GM21360 (cell line): ENCODE data around the gene SLC5A11.
"Not testable (repeated sequence)": the region's sequence is repeated elsewhere in the genome, so short reads cannot be mapped to it uniquely, and the experiment has no call there.

ENCODE experiments used
- ATAC-seq: cut with Tn5 transposase; IDR thresholded peaks from one replicate; pipeline ENCODE4 v1.9.1; 2021; ENCODE audit warnings: mild to moderate bottlenecking, moderate library complexity; ENCODE audit not compliant: unreplicated experiment

SLC5A11 gene, protein sequence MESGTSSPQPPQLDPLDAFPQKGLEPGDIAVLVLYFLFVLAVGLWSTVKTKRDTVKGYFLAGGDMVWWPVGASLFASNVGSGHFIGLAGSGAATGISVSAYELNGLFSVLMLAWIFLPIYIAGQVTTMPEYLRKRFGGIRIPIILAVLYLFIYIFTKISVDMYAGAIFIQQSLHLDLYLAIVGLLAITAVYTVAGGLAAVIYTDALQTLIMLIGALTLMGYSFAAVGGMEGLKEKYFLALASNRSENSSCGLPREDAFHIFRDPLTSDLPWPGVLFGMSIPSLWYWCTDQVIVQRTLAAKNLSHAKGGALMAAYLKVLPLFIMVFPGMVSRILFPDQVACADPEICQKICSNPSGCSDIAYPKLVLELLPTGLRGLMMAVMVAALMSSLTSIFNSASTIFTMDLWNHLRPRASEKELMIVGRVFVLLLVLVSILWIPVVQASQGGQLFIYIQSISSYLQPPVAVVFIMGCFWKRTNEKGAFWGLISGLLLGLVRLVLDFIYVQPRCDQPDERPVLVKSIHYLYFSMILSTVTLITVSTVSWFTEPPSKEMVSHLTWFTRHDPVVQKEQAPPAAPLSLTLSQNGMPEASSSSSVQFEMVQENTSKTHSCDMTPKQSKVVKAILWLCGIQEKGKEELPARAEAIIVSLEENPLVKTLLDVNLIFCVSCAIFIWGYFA

DNA sequence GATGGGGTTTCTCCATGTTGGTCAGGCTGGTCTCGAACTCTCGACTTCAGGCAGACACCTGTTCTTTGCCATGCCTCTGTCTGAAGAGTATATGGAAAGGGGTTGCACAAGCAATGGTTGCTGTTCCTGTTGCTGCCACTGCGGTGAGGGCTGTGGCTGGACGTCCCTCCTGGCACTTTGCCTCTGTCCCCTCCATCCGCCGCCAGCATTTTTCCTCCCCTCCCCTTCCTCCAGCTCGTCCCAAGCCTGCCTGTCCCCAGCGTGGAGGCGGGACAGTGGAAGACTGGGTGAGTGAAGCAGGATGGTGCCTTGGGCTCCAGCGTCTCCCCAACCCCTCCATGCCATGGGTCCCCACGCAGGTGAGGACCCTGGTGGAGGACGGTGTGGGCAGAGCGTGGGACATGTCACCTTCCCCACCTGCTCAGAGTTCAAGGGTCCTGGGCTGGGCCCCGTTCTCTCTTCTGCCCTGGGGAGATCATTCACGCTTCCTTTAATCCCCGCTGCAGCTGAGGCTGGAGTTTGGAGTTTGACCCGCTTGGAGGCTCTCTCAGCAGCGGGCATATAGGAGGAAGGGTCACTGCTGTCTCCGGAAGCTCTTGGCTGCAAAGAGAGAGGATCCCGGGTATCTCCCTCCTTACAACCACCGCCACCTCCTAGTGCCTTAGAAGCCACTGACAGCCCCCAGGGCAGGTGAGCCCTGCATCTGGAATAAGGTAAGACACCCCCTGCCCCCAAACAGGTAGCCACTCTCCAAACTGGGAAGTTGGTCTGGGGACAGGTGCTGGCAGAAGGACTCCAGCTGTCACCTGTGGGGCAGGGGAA lies at the start of gene SLC5A11:
SLC5A11 (plus strand) TSS at position 238 of the 822 bp plus-strand sequence. CDS start 12,681 bp downstream, outside the sequence.
- ATAC-seq, result no peak

DNA sequence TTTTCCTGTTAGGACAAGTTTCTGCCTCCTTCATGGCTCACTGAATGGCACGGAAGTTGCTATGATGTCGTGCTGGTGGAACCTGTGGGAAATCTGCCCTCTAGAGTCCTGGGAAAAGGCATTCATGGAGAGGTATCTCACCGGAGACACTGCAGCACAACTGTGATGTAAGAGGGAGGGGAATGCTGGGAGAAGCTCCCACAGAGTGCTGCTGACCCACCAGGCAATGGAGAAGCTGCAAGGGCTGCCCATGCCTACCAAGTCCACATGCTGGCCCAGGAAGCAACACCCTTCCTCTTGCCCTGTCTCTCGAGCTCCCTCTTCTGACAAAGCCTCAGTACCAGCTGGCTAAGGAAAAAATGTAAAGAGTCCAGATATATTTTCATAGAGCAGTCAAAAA lies 45.2 kb upstream of the SLC5A11 start:
- ATAC-seq, result no peak

DNA sequence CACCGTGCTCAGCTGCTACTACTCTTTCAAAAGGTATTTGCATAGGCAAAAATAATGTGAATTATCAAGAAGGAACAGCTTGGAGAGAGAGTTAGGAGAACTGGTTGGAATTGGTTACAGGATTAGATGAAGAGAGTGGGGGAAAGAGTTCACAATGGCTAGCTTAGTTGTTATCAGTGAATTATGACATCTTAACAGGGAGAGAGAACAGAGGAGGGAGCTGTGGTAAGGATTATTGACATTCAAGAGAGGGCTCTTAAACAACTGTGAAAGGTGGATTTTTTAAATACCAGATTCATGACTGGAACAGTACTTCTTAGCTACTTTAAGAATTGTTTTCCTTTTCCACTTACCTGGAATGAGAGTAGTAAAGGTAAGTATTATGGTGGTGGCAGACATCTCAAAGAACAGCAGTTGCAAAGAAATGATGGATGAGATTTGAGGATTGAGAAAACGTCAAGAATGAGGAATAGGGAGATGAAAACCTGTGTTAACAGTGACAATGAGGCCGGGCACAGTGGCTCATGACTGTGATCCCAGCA lies 43.9 kb upstream of the SLC5A11 start:
- ATAC-seq, result no peak

DNA sequence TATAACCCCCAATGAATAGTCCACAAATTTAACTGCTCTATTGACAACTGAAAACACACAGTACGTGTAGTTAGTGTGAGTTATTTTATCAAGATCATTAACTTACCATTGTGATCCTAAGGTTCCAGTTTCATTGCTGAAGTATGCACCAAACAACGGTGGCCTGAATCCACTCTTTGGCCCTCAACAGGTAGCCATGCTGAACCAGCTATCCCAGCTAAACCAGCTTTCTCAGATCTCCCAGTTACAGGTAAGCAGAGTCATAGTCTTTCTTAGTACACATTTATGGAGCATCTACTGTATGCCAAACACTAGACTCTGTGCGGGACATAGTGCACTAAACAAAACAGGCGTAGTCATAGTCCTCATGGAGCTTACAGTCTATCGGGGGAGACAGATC lies 40.3 kb upstream of the SLC5A11 start:
- no peak for ATAC-seq

DNA sequence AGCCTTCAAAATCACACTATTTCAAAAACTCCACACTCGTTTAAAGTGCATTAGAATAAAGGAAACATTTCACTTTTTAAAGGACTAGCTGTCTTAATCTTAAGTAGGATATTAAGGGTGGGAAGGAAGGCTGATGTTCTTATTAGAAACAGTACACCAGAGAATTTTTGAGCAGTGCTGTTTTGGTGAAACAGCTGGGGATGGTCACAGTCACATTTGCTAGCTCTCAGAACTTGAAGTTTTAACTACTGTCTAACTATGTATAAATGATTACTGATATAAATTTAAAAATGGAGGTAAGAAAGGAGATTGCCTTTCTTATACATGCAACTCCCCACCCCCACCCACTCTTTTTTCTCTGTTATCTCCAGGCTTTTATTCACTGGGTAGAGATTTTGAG lies 38.5 kb upstream of the SLC5A11 start:
- ATAC-seq, result no peak

DNA sequence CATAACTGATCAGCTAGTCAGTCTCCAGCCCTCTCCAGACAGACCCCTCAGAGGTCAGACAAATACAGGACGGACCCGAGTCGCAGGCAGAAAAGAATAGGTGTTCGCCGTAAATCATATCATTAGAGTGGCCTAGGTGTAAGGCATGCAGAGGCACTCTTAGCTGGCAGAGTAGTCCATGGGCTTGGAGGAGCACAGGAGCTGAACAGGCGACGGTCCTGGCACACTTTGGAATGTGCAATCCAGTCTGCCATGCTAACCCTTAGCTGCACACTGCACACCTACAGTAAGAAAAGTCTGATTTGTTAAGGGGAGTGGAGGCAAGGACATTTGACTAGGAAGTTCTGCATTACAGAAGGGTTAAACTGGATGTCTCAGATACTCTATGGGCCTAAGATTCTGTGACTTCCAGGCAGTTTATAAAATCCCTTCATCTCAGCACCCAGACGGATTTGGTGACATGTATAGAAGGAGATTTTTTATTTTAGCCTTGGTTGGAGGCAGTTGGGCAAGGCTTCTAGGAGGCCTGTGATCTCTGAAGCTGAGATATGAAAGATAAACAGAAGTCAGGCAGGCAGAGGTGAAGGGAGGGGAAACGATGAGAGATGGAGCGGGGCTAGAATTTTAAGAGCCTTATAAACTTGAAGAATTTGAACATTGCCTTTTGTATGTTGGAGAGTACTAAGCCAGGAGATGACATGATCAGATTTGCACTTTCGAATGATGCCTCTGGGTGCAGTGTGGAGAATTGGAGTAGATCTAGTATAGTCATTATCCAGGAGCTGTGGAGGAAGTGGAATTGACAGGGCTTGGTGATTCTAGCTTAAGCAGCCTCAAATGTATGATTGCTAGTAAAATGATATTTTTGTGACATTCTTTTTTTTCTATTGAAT lies 34.6 kb upstream of the SLC5A11 start:
- no peak for ATAC-seq

DNA sequence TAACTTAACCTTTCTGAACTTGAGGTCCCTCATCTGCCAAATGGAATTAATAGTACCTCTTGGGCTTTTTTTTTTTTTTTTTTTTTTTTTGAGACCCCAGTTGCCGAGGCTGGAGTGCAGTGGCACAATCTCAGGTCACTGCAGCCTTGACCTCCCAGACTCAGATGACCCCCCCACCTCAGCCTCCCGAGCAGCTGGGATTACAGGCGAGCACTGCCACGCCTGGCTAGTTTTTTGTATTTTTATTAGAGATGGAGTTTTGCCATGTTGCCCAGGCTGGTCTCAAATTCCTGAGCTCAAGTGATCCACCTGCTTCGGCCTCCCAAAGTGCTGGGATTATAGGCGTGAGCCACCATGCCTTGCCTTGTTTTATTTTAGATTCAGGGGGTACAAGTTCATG lies 33.0 kb upstream of the SLC5A11 start:
- not testable (repeated sequence) for ATAC-seq

DNA sequence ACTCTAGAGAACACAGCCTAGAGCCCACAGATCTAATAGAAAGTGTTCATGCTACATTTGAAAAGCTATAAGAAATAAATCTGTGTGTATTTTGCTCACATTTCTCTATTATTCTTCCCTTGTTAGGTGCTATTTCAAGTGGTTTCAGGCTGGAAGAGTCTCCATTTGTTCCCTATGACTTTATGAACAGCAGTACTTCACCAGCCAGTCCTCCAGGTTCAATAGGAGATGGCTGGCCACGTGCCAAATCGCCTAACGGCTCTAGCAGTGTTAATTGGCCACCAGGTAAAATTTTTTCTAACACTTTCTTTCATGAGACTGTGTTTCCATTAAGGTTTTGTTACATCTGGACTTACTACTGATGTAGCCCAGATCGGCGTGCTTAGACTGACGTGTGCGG lies 30.7 kb upstream of the SLC5A11 start:
- no peak for ATAC-seq

DNA sequence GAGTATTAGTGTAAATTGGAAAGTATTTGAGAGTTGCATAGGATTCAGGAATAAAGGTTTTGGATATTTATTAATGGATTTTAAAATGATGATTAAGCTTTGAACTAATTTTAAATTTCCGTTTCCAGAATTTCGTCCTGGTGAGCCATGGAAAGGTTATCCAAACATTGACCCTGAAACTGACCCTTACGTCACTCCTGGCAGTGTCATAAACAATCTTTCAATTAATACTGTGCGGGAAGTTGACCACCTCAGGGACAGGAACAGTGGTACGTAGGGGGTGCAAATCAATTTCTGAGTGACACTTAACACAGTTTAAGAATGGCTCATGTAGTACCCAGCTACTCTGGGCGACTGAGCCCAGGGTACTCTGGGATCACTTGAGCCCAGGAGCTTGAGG lies 29.1 kb upstream of the SLC5A11 start:
- no peak for ATAC-seq

DNA sequence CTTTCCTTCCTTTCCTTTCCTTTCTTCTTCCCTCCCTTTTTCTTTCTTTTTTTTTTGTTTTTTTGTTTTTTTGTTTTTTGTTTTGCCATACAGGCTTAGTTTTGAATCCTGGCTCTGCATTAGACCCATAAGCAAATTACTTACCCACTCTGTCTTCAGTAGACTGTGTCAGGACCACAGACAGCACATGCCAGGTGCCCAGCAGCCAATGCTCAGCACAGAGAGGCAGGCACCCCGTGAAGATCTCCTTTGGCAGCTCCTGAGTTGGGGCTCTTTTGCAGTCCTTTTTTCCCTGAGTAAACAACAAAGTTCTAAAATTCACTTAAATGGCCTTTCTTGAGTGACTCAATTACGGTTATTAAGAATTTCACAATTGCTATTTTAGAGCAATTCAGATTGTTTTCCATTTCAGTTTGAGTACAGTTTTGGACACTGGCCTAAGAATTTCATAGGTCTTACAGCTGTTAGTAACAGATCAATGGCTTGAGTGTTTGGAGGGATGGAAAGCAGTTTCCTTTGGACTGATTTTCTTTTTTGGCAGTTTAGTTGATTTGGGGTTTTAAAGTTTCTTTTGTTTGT lies 26.2 kb upstream of the SLC5A11 start:
- no peak for ATAC-seq

DNA sequence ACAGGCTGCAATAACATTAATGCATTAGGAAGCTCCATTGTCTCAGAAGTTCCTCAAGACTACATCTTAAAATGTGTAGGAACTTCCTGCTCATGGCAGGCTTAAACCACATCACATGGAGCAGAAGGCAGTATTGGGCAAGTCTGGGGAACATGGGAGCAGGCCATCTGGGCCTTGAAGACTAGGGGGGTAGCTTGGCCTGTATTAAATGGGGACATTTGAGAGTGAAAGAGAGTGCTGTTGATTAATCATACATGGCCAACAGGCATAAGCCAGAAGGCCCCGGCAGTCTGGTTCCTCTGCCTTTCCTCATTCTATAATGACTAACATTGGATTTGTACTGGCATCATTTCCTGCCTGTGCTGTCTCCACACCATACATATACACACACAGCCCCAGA lies 25.2 kb upstream of the SLC5A11 start:
- no peak for ATAC-seq

DNA sequence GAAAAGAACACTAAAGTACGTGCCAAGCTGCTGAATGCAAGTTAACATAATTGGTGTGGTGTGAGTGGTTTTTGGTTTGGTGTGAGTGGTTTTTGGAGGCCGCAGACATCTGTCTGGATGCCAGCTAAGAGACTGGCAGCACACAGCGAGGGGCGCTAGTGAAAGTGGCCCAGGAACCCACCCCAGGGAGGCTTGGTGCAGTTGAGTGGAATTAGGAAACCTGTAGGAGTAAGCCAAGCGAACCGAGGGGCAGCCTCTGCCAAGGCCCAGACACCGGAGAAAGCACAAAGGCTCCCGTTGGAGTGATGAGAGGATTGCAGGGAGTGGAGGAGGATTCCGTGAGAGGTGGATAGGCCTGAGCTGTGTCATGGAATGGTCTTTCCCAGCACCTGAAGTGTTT lies 24.6 kb upstream of the SLC5A11 start:
- no peak for ATAC-seq

DNA sequence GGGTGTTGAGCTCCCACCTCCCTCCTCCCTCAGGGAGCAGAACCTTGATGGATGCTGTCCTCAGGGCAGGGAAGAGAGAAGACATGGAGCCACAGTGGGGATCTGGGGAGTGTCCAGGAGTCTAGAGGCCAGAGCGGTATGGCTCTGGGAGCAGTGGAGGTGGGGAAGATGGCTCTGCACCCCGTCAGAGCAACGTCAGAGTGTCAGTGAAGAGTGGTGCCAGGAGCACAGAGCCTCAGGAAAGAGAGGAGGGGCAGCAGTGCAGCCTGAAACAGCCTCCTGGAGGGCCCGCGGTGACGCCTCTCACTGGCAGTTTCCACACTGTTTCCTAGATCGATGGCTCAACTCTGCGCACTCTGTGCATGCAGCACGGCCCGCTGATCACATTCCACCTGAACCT lies 23.2 kb upstream of the SLC5A11 start:
- ATAC-seq, result no peak

DNA sequence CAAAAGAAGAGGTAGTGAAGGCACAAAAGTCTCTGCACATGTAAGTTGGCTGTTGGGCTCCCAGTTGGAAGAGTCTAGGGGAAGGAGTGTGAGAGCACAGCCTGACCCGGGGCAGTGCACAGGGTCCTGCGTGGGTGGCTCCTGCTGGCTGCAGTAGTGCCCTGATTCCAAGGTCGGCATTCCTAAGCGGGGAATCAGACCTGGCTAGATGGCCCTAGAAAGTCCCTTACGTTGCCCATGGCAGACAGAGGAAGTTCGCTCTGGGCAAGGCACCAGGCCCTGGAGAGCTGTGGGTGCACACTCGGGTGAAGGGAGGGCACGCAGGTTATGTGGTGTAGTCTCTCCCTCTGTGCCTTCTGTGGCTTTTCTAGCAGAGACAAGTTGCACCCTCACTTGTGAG lies 22.8 kb upstream of the SLC5A11 start:
- no peak for ATAC-seq

DNA sequence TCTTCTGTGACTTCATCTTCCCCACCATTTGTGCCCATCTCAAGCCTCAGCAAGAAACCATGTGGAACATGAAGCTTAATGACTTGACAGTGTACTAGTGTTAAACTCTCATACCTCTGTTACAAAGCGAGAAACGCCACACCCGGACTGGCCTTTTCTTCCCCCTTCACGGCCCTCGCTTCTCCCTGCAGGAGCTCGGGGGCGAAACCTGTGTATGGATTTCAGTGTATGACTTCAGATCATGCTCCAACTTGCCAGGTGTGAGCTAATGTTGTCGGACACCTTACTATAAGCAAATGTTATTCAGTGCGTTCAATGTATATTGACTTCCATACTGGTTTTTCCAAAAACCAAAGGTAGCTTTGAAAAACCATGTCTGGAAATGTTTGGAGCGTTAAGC lies 20.1 kb upstream of the SLC5A11 start:
- ATAC-seq, result no peak

DNA sequence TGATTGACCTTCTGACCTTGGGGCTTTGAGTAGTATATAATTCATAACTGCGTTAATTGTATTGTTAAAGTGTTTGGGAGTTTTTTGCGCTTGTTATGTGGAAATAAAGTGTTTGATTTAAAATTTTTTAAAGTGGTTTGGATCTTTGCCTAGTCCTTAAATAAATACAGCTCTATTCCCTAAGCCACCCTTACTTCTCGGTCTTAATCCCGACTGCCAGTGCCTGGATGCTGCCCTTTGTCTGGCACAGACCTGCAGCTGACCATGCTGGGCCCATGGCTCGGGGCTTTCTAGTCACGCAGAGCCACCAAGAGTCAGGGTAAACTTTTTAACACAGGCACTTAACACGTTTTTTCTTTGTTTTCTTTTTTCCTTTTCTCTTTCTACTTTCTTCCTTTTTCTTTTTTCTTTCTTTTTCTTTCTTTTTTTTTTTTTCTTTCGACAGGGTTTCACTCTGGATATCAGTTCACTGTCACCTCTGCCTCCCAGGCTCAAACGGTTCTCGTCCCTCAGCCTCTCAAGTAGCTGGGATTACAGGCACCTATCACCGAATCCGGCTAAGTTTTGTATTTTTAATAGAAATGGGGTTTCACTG lies 19.6 kb upstream of the SLC5A11 start:
- ATAC-seq, result no peak

DNA sequence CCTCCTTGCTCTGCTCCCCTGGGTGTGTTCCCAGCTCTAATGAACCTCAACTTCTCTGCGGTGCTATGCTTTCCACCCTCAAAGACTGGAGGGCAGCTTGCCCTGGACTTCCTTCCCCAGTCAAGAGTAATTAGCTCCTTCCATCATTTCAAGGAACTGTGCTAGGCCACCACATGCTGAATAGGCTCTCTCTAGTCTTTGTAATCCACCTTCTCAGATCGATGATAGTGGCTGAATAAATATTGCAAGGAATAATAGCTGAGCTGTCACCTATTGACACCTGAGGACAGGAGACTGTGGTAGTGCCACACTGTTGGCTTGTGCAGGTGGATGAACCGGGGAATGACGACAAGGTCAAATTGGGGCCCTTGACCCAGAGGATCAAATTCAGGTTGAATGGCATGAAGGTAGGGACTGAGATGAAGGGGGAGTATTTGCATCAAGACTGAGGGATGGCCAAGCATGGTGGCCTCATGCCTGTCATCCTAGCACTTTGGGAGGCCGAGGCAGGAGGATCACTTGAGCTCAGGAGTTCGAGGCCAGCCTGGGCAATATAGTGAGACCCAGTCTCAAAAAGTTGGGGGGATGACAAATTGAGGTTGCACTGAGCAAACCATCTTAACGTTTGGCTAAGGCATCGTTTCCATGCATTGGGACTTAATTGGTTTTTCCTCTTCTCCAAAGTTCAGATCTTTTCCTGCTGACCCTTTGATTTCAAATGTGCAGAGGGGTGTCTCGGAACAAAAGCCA lies 18.8 kb upstream of the SLC5A11 start:
- ATAC-seq, result no peak

DNA sequence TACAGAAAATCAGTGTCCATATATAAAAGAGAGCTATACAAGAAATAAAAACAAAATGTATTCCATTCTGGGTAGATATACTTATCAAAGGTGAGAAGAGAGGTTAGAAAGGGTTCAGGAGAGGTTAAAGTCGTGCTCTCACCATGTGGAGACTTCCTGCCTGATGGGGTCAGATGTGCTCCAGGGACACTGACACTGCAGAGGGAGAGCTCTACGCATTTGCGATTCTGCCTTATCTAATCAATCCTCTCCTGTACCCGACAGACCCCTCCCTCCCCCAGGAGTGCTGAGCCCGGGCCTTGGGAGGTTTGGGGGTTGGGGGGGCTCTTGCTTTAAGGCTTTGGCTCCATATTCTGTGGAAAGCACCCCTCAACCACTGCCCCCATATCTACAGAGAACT lies 16.6 kb upstream of the SLC5A11 start:
- ATAC-seq, result no peak

DNA sequence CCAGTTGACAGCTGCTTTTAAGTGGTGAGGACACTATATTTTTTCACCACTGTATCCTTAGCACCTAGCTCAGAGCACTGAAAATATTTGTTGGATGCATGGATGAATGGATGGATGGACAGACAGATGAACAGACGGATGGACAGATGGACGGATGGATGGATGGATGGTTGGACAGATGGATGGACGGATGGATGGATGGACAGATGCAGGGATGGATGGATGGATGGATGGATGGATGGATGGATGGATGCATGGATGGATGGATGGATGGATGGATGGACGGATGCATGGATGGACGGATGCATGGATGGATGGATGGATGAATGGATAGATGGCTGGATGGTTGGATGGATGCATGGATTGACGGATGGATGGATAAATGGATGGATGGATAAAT lies 12.4 kb upstream of the SLC5A11 start:
- ATAC-seq, result no peak
